ENCODE data around the gene FZD8. TPM values are rescaled to one million over a fixed set of nuclear protein-coding genes. Genes with fewer than 3 reads are reported as not detected.

Gene FZD8
- total RNA-seq, 1 donor from 2014 or later, result 13.3 TPM

GRCh38 chr10:35592441-35592840, 49.7 kb downstream of the FZD8 start:
- DNase-seq (no peak), ATAC-seq (no peak)
- peaks cover 7% of the 10 kb centered on the region for H3K9me3 ChIP-seq
- H3K27ac ChIP-seq, result no peak overlapping the region
- no peaks in the 10 kb centered on the region for H3K27me3 ChIP-seq (ENCODE audit: low read depth)
- no peak overlapping the region for H3K4me3 ChIP-seq
- no peak for TF ChIP-seq CTCF (IDR thresholded peaks at IDR 0.05)
- no peaks in the 10 kb centered on the region for H3K36me3 ChIP-seq
- H3K4me1 ChIP-seq, result no peaks in the 10 kb centered on the region
- intact Hi-C loops (cut with DNase I), result no loop called here

- ATAC-seq (no peak), DNase-seq (no peak)
- intact Hi-C loops (cut with DNase I), result no loop called here
- Histone ChIP-seq H3K27me3 (ENCODE audit: low read depth) (no peaks in the 10 kb centered on the region), H3K4me3 (no peak overlapping the region), H3K4me1 (no peaks in the 10 kb centered on the region), H3K36me3 (no peaks in the 10 kb centered on the region), H3K9me3 (peaks cover 7% of the 10 kb centered on the region), H3K27ac (no peak overlapping the region)
- no peak for TF ChIP-seq CTCF (IDR thresholded peaks at IDR 0.05)
Measured at GRCh38 chr10:35588836-35589235, 53.3 kb downstream of the FZD8 start.

Other genes with a start within 250 kb of the FZD8 start
- not detected for gene GJD4, start 37.0 kb downstream of the FZD8 start, total RNA-seq